Adrenal gland (tissue), 5 donors: ENCODE data around the gene BSDC1.

Source experiments
- CTCF ChIP-seq, 6 experiments: fragments of 450-650 bp in 4 of 6; fragments of 200-600 bp in 2 of 6; sonication (generic) in 1 of 6; IDR thresholded peaks; 1 replicate in 5 of 6; 2 replicates in 1 of 6; pipeline versions ENCODE4 v1.5.1 to v1.8.0; 2016 to 2021; ENCODE audit warnings: antibody characterized with exemption in 6 of 6, mild to moderate bottlenecking in 2 of 6, moderate library complexity in 1 of 6
- POLR2A ChIP-seq, 2 donors: fragments of 450-650 bp; IDR thresholded peaks; one replicate each; pipeline ENCODE4 v1.6.1; 2017; ENCODE audit warnings: antibody characterized with exemption in 2 of 2, mild to moderate bottlenecking in 2 of 2, moderate library complexity in 1 of 2
- donor health status: DM: no; HTN: no; CAD: no.

DNA sequence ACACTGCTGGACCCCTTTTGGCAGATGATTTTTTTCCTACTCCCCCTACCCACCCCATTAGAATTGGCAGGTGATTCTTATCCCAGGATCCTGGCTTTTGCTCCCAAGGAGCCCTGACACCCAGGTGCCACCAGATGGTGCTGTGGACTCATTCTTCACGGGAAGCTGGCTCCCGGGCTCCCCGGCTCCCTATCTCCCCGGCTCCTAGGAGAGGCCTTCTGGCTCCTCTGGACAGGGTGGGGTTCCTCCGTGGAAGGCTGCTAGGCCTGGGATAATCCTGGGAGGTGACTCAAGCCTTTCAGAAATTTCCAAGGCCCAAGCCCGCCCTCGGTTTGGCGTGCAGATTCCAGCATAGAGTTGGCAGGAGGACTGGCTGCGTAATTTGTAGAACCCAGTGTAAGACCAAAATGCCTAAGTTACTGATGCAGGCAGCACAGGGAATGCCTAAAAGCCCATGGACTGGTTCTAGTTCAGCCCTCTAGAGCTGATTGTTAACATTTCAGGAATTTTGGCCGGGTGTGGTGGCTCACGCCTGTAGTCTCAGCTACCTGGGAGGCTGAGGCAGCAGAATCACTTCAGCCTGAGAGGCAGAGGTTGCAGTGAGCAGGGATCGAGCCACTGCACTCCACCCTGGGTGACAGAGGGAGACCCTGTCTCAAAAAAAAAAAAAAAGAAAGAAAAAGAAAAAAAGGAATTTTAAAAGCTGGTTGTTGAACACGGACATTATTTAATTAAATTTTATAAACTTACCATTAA is 6.8 kb upstream of the BSDC1 start:
- peak; percentile 83 to 95 (median 85) for TF ChIP-seq CTCF (IDR thresholded peaks at IDR 0.05)
- TF ChIP-seq POLR2A (IDR thresholded peaks at IDR 0.05), result no peak
